Right lobe of liver (tissue), 6 donors: ENCODE results near the gene SYNE1. TPM values are rescaled to one million over a fixed set of nuclear protein-coding genes. Genes with fewer than 3 reads are reported as not detected.

ENCODE experiments used
- ATAC-seq, 4 donors: fragments of 200-7000 bp; cut with Tn5 transposase; one replicate each; pipeline ENCODE4 v1.9.1; 2020; ENCODE audit warnings: mild to moderate bottlenecking in 4 of 4, moderate library complexity in 4 of 4
- DNase-seq, 3 donors: peaks; one replicate each; pipeline ENCODE4 v3.0.0-alpha.2; 2020
- H3K27ac ChIP-seq, 3 donors: fragments of 200-600 bp; one replicate each; pipeline ENCODE4 v1.8.0; 2022
- H3K27me3 ChIP-seq, 2 donors: fragments of 200-600 bp; one replicate each; pipeline ENCODE4 v1.8.0; 2022
- H3K36me3 ChIP-seq, 4 donors: fragments of 200-600 bp; sonication (generic) in 1 of 4; one replicate each; pipeline versions ENCODE4 v1.5.1 to v1.8.0; 2017 to 2022; ENCODE audit warnings: control low read depth in 1 of 4
- H3K4me1 ChIP-seq, 4 donors: fragments of 200-600 bp; sonication (generic) in 1 of 4; one replicate each; pipeline versions ENCODE4 v1.5.1 to v1.8.0; 2017 to 2022; ENCODE audit warnings: control low read depth in 1 of 4
- H3K4me3 ChIP-seq, 3 donors: fragments of 200-600 bp; one replicate each; pipeline ENCODE4 v1.8.0; 2022
- H3K9me3 ChIP-seq, 4 donors: fragments of 200-600 bp; sonication (generic) in 1 of 4; one replicate each; pipeline versions ENCODE4 v1.5.1 to v1.8.0; 2017 to 2022; ENCODE audit warnings: control low read depth in 1 of 4
- POLR2A ChIP-seq: fragments of 450-650 bp; IDR thresholded peaks from one replicate; pipeline ENCODE4 v1.6.1; 2017; ENCODE audit warnings: antibody characterized with exemption, mild to moderate bottlenecking
- WGBS: methylation state at CpG from one replicate; pipeline ENCODE4 v1.1.6; 2018; ENCODE audit warnings: low coverage, low lambda C conversion rate; ENCODE audit not compliant: insufficient coverage; ENCODE audit errors: missing lambda C conversion rate; 5-methylcytosine and 5-hydroxymethylcytosine counted together
- intact Hi-C, 2 donors: fragments of 100-400 bp; cut with DNase I; formaldehyde crosslinking; loops; one replicate each; pipeline versions ENCODE4 v1.11.2 to v1.14.1; 2022
- total RNA-seq, 6 experiments: library from RNA; depleted of rRNA in 2 of 6; stranded (reverse); fragments of >200 nt in 2 of 6; fragmentation: NEBNext Ultra II Directional in 3 of 6; extraction: Animal tissue kit (Norgen Biotek cat#: 25700) in 3 of 6; gene quantifications; one replicate each; pipeline versions ENCODE4 v1.1.0 to v1.2.4, GENCODE V29; 2016 to 2023
- TF ChIP-seq, protein P1 (sequence below), 4 donors: fragments of 200-600 bp in 3 of 4; fragments of 450-650 bp in 1 of 4; IDR thresholded peaks; one replicate each; pipeline versions ENCODE4 v1.5.1 to v1.8.0; 2016 to 2022; ENCODE audit warnings: antibody characterized with exemption in 4 of 4, mild to moderate bottlenecking in 2 of 4
- donor health status: DM: no; HTN: yes; CAD: no.
- donor health status: DM: no; HTN: no; CAD: no.
- donor health status: DM: no; HTN: no; CAD: no.
- donor health status: DM: no; HTN: yes; CAD: no.
- donor health status: DM: no; HTN: yes; CAD: no.

The SYNE1 gene
- total RNA-seq, 6 experiments from 2014 or later, result 22.8 to 43.2 (median 25.0) TPM

DNA sequence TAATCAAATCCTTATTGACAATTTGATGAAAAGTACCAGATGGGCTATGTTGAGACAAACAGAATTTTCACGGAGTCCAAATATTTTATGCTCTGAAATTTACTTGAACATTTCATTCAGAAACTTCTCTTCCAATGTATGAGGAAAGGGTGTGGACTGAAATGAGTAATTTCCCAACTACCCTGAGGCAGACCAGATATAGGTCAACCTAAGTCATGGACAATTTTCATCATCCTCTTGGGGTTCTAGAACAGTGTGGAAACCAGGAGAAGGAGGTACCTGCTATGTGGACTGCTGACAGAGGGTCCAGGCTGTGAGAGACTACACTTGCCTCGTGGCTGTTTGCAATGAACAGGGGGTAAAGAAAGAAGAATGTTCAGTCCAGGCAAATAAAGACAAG, 506.7 kb downstream of the SYNE1 start:
- H3K27me3 ChIP-seq, result no peaks in the 10 kb centered on the region
- 54% methylated on average over 2 of the region's 2 CpGs for WGBS
- intact Hi-C loops, result no loop called here
- peak overlapping the region; percentile 33 to 60 (median 48) for H3K27ac ChIP-seq
- H3K36me3 ChIP-seq, result peaks cover 0 to 47% (median 26%) of the 10 kb centered on the region in 4 donors
- DNase-seq (no peak), ATAC-seq (peak in 3 of 4 donors; percentile 37 to 47 (median 43))
- no peaks in the 10 kb centered on the region for H3K9me3 ChIP-seq
- H3K4me1 ChIP-seq, result peaks cover 0 to 9% (median 2%) of the 10 kb centered on the region in 4 donors
- H3K4me3 ChIP-seq, result no peak overlapping the region
- TF ChIP-seq, protein P1, sequence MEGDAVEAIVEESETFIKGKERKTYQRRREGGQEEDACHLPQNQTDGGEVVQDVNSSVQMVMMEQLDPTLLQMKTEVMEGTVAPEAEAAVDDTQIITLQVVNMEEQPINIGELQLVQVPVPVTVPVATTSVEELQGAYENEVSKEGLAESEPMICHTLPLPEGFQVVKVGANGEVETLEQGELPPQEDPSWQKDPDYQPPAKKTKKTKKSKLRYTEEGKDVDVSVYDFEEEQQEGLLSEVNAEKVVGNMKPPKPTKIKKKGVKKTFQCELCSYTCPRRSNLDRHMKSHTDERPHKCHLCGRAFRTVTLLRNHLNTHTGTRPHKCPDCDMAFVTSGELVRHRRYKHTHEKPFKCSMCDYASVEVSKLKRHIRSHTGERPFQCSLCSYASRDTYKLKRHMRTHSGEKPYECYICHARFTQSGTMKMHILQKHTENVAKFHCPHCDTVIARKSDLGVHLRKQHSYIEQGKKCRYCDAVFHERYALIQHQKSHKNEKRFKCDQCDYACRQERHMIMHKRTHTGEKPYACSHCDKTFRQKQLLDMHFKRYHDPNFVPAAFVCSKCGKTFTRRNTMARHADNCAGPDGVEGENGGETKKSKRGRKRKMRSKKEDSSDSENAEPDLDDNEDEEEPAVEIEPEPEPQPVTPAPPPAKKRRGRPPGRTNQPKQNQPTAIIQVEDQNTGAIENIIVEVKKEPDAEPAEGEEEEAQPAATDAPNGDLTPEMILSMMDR (IDR thresholded peaks at IDR 0.05), result no peak
- TF ChIP-seq POLR2A, result no peak

DNA sequence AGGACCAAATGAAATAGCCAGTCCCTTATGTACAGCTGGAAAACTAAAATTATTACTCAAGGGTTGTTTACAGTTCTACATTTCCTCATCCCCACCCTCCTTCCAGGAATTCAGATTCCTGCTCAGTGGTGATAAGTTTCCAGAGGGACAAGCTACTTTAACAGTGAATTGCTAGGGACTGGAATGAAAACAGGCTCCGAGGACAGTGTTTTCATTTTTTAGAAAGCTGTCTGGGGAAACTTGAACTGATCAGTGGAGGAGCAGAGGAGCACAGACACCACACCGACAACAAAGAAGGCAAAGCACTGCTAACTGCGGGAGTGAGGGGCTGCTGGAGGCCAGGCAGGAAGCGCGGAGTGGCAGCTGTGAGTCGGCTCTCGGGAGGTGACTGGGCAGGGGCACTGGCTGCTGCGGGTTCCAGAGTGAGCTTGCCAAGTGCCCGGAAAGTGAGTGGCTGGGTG, 507.4 kb downstream of the SYNE1 start:
- H3K27me3 ChIP-seq, result no peaks in the 10 kb centered on the region
- ATAC-seq (peak; percentile 47 to 74 (median 68)), DNase-seq (no peak)
- TF ChIP-seq POLR2A, result no peak
- TF ChIP-seq, protein P1 (IDR thresholded peaks at IDR 0.05), result no peak
- peaks cover 0 to 43% (median 23%) of the 10 kb centered on the region in 4 donors for H3K36me3 ChIP-seq
- intact Hi-C loops, result no loop called here
- peak overlapping the region; percentile 33 to 60 (median 48) for H3K27ac ChIP-seq
- 58% methylated on average over 8 of the region's 9 CpGs for WGBS
- peak overlapping the region in 1 of 3 donors; percentile 11 for H3K4me3 ChIP-seq
- H3K9me3 ChIP-seq, result no peaks in the 10 kb centered on the region
- H3K4me1 ChIP-seq, result peaks cover 0 to 16% (median 2%) of the 10 kb centered on the region in 4 donors

DNA sequence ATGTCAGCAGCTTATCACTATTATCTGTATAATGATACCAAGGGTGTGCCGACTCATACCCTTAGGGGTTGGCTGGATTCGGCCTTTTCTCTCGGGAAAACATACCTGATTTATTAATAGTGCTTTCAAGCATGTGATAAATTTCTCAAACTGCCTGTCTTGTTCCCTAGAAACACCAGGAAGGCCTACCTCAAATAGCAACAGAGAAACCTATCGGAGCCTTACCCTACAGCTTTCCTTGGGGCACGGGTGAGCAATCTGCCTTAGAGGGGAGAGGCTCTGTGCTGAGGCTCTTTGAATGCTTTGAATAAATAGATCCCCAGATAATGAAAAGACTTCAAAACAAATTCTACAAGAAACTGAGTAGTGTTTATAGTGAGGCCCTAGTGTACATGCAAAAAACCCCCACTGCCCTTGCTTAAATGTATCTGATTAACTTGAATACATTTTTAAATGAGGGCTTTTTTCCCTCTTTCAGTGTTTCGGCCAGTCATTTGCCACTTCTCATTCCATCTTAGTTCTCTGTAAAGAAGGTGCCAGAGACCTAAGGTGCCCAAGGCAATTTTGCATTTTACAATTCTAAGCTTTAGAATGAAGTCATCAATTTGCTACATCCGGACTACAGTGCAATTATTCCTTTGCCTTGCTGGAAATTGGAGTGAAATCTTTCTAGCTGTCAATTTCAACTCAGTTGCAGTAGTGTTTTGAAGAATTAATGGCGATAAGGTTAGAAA, 509.6 kb downstream of the SYNE1 start:
- Histone ChIP-seq H3K36me3 (peaks cover 0 to 30% (median 11%) of the 10 kb centered on the region in 4 donors), H3K27ac (no peak overlapping the region), H3K27me3 (no peaks in the 10 kb centered on the region), H3K9me3 (no peaks in the 10 kb centered on the region), H3K4me3 (no peak overlapping the region), H3K4me1 (peaks cover 0 to 17% (median 3%) of the 10 kb centered on the region in 4 donors)
- ATAC-seq, result no peak
- WGBS, result 91% methylated on average over 8 of the region's 8 CpGs
- TF ChIP-seq POLR2A, result no peak
- TF ChIP-seq, protein P1 (IDR thresholded peaks at IDR 0.05), result no peak
- no peak for DNase-seq
- intact Hi-C loops, result no loop called here

DNA sequence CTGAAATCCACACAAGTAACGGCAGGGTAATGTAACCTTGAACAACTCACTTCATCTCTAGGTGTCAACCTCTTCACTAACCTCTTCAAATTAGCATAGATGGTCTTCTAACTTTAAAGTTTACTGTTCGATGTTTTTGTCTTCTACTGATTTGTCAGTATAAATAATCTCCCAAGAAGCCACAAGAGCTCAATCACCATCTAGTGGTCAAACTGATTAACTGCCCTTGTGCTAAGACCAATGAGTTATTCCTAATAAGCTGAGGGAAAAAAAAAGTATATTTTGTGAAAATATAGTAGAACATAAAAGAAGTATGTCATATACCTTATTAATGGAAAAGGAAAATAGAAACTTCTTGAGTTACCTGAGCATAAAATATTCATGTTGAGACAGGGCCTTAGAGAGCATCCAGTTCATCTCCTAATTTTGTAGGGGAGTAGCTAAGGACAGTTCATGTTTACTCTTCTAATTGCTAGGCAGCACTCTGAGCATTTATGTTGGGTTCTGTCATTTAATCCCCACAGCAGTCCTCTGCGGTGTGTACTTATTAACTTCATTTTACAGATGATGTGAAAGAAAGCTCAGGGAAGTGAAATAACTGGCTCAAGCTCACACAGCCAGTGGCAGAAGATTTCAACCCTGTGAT, 512.6 kb downstream of the SYNE1 start:
- intact Hi-C loops, result no loop called here
- Histone ChIP-seq H3K9me3 (no peaks in the 10 kb centered on the region), H3K36me3 (peaks cover 0 to 32% (median 5%) of the 10 kb centered on the region in 4 donors), H3K27ac (no peak overlapping the region), H3K27me3 (no peaks in the 10 kb centered on the region), H3K4me3 (no peak overlapping the region), H3K4me1 (peaks cover 0 to 17% (median 7%) of the 10 kb centered on the region in 4 donors)
- TF ChIP-seq POLR2A, result no peak
- TF ChIP-seq, protein P1 (IDR thresholded peaks at IDR 0.05), result peak; percentile 76 to 93 (median 82)
- WGBS, result 48% methylated on average over 3 of the region's 3 CpGs
- ATAC-seq, result peak; percentile 69 to 87 (median 77)
- no peak for DNase-seq
